ENCODE results near the gene CPE.
"Not testable (repeated sequence)": the region's sequence is repeated elsewhere in the genome, so short reads cannot be mapped to it uniquely, and the experiment has no call there.

Gene CPE

GRCh38 chr4:165378745-165379677 lies at the start of gene CPE:
Gene CPE, plus strand, starts transcription at chr4:165379008. Its CDS starts 214 bp downstream, at chr4:165379222.
- H3K4me3 ChIP-seq (ENCODE audit: low read depth, low read length), result peak within 1 kb of the TSS; percentile 58
- DNase-seq (ENCODE audit: low read depth), result no peak

DNA sequence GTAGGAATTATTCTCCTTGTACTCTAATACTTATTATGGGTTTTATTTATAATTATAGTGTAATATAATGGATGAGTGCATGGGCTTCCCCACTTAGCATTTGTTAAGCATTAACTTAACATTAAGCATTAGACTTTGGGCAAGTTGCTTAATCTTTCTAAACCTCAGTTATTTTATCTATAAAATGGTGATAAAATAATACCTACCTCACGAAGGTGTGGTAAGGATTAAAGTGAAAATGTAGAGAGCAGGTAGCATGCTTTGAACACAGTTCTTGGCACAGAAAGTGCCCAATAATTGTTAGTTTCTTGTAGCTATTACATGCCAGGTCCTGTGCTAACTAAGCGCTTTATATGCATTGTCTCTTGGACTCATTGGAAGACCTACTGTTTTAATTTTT lies 48.7 kb upstream of the CPE start:
- no peak for DNase-seq (ENCODE audit: low read depth)
- H3K4me3 ChIP-seq (ENCODE audit: low read depth, low read length), result peak overlapping the region; percentile 99

- H3K4me3 ChIP-seq (ENCODE audit: low read depth, low read length), result peak overlapping the region; percentile 99
- DNase-seq (ENCODE audit: low read depth), result no peak
These were observed 48.1 kb upstream of the CPE start for GRCh38 chr4:165330666-165331065.

- DNase-seq (ENCODE audit: low read depth), result no peak
- H3K4me3 ChIP-seq (ENCODE audit: low read depth, low read length), result peak overlapping the region; percentile 99
These were observed 47.4 kb upstream of the CPE start for GRCh38 chr4:165331359-165331758.

DNA sequence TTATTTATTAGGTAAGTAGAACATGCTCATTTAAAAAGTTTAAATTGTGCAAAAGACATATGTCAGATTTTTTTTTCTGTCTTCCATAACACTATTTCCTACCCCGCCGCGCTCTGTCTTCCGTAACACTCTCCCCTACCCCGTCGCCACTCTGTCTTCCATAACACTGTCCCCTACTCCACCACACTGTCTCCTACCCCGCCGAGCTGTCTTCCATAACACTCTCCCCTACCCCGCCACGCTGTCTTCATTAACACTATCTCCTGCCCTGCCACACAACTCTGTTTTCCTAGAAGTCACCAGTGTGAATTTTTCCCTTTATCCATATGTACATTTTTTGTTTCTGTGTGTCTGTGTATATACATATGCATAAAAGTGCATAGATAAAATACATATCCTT lies 47.0 kb upstream of the CPE start:
- no peak for DNase-seq (ENCODE audit: low read depth)
- peak overlapping the region; percentile 99 for H3K4me3 ChIP-seq (ENCODE audit: low read depth, low read length)

DNA sequence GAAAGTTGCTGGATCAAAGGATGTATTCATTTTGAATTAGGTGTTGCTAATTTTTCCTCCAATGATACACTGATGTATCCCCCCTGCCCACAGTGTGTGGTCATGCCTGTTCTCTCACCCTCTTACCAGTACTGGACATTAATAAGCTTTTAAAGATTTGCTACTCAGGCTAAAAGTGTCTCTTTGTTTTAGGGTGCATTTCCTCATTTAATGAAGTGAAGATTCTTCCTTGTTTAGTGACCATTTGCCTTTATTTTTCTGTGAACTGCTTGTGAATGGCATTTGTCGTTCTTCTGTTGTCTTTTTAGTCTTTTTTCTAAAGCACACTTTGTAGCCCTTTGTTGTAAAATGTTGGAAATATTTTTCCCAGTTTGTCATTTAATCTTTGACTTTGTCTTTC lies 46.3 kb upstream of the CPE start:
- no peak for DNase-seq (ENCODE audit: low read depth)
- H3K4me3 ChIP-seq (ENCODE audit: low read depth, low read length), result peak overlapping the region; percentile 99

GRCh38 chr4:165335163-165335703 lies 43.6 kb upstream of the CPE start:
- no peak for DNase-seq (ENCODE audit: low read depth)
- H3K4me3 ChIP-seq (ENCODE audit: low read depth, low read length), result no peak overlapping the region

DNA sequence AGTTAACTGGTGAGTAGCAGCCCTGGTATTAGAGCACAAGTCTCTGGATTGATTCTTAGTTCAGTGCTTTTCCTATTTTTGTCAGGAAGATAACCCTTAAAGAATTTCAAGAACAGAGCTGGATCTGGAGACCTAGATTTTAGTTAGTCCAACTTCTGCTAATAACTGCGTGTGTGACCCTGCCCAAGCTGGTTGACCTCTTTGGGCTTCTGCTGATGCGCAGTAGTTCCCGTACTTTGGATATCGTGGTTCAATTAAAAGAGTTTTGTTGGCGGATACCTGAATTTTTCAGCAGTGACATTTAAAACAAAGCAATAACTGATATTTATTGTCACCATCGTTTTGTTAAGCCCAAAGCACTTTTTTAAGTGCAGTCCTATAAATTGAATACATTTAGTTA lies 42.1 kb upstream of the CPE start:
- no peak overlapping the region for H3K4me3 ChIP-seq (ENCODE audit: low read depth, low read length)
- no peak for DNase-seq (ENCODE audit: low read depth)

GRCh38 chr4:165342340-165342739 lies 36.5 kb upstream of the CPE start:
- not testable (repeated sequence) for H3K4me3 ChIP-seq (ENCODE audit: low read depth, low read length); DNase-seq (ENCODE audit: low read depth)

- no peak for DNase-seq (ENCODE audit: low read depth)
- no peak overlapping the region for H3K4me3 ChIP-seq (ENCODE audit: low read depth, low read length)
These were observed 35.2 kb upstream of the CPE start for GRCh38 chr4:165343353-165344191.

DNA sequence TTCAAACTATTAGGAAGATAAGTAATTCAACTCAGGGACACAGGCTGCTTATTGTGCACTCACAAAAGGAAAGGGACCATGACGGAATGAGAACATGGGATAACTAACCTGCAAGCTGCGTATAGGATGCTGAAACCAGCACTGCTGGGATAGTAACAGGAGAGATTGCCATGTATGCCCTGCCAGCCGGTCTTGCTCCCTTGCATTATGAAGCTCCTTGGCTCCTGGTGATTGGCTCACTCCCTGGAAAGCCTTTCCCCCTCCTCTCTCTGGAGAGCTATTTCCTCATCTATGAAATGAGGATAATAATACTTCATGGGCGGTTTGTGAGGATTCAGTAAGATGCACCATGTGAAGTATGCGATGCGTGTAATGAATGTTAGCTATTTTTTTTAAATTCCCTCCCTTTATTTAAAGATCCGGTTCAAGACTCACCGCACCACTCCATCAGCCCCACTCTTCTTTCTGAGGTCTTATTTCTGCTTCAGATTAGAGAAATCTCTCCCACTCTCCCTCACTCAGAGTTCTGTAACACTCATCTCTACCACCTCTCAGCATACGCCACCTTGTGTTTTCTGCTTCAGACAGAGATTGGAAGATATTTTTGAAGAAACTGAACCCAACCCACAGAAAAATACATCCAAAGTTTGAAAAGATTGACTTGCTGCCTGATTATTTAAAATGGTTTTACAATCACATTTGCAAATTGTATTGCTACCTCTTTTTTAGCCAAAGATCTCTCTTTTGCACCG lies 33.0 kb upstream of the CPE start:
- no peak overlapping the region for H3K4me3 ChIP-seq (ENCODE audit: low read depth, low read length)
- DNase-seq (ENCODE audit: low read depth), result no peak

DNA sequence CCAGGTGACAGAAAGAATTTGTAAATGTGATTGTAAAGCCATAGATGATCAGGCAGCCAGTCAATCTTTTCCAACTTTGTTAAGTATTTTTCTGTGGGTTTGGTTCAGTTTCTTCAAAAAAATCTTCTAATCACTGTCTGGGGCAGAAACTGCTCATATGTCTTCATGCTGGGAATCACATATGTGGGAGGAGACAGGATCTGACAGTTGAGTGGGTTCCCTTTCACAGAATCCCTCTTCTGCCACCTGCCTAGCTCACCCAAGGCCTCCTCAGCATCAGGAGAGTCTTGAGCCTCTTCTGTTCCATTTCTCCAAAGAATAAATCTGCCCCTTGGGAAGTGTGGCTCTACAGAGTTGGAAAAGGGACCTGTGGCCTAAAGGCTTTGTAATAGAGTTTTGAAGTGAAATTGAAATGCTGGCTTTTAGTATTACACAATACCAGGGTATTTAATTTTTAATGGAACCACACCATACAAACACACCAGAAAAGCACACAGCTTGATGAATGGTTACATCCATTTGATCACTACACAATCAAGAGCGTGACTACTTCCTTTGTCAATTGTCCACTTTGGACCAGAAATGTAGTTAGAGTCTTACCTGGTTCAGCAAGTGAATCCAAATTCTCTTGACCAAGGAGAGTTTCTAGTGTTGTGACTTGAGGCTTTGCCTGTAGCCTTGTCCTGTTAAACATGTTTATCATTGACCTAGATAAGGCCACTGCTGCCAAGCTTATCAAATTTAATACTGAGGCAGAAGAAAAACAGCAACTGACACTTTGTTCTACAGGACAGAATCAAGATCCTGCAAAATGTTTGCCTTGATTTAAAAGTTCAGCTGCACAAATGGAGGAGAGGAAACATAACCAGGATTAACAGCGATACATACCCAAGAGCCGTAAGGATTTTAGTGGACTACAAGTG lies 30.9 kb upstream of the CPE start:
- no peak overlapping the region for H3K4me3 ChIP-seq (ENCODE audit: low read depth, low read length)
- DNase-seq (ENCODE audit: low read depth), result no peak

DNA sequence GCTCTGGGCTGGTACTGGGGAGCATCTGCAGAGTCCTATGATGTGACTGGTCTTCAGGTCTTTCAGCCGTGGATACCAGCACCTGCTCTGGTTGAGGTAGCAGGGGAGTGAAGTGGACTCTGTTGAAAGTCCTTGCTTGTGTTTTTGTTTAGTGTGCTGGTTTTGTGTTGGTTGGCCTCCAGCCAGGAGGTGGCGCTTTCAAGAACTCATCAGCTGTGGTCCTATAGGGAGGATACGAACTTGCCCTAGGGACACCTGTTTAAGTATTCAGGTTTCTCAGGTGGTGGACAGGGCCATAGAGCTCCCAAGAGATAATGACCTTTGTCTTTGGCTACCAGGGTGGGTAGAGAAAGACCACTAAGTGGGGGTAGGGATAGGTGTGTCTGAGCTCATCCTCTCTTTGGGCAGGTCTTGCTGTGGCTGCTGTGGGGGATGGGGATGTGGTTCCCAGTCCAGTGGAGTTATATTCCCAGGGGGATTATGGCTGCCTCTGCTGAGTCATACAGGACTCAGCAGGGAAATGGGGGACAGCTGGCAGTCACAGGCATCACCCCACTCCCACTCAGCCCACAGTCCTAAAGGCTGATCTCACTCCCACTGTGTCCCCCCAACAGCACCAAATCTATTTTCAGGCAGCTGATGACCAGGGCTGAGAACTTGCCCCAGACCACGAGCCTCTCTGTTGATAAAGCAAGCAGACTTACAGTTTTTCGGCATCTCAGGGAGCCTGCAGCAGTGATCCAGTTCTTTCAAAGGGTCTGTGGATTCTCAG lies 27.3 kb upstream of the CPE start:
- H3K4me3 ChIP-seq (ENCODE audit: low read depth, low read length), result no peak overlapping the region
- no peak for DNase-seq (ENCODE audit: low read depth)

- no peak for DNase-seq (ENCODE audit: low read depth)
These were observed 22.9 kb upstream of the CPE start for GRCh38 chr4:165355900-165356300.

DNA sequence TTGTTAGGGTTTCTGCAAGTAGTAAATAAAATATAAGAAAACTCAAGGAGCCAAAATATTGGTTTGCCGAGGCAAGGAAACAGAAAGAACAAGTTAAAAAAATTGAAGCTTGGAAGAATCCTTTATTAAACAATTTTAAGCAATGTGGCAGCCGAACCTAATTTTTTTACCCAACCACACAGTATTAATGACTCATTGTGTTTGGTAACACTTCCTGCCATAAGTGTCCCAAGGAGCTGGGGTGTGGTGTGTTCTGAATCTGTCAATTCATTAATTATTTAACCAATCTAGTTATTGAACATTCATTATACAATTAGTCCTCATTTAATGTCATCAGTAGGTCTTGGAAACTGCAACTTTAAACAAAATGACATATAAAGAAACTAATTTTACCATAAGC lies 19.3 kb upstream of the CPE start:
- H3K4me3 ChIP-seq (ENCODE audit: low read depth, low read length), result no peak overlapping the region
- DNase-seq (ENCODE audit: low read depth), result no peak

More at GRCh38 chr4:165355900-165356300, 22.9 kb upstream of the CPE start:
- no peak overlapping the region for H3K4me3 ChIP-seq (ENCODE audit: low read depth, low read length)

DNA sequence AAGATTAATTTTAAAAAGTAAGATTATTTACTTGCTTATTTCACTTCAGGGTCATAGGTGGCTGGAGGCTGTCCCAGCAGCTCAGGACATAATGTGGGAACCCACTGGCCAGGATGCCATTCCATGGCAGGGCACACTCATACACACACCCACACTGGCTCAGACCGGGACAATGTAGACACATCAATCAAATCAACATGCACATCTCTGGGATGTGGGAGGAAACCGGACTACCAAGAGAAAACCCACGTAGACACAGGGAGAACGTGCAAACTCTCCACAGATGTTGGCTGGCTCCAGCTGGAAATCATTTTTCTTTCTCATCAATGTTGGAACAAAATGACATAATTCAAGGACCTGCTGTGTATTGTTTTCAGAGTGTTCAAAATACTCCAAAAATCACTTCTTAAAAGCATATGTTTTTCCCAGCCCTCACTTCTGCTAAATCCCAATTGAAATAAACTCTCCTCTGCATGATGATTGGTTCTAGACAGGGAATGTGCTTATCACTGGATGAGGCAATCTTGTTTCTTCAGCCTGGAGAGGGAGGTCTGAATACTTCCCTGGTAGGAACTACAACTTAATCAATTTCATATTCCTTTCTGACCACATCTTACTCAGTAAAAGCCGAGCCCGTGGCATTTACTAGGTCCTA lies 18.6 kb upstream of the CPE start:
- H3K4me3 ChIP-seq (ENCODE audit: low read depth, low read length), result no peak overlapping the region
- DNase-seq (ENCODE audit: low read depth), result peak; percentile 60

GRCh38 chr4:165360985-165361670 lies 17.7 kb upstream of the CPE start:
- no peak for DNase-seq (ENCODE audit: low read depth)
- H3K4me3 ChIP-seq (ENCODE audit: low read depth, low read length), result no peak overlapping the region
